ENCODE measurements around the gene SCN3B.

GRCh38 chr11:123677510-123677909 is 23.1 kb upstream of the SCN3B start:
- TF ChIP-seq POLR2A (IDR thresholded peaks at IDR 0.05) (no peak), POLR2AphosphoS5 (IDR thresholded peaks at IDR 0.05) (no peak)
- TF ChIP-seq, protein P1, sequence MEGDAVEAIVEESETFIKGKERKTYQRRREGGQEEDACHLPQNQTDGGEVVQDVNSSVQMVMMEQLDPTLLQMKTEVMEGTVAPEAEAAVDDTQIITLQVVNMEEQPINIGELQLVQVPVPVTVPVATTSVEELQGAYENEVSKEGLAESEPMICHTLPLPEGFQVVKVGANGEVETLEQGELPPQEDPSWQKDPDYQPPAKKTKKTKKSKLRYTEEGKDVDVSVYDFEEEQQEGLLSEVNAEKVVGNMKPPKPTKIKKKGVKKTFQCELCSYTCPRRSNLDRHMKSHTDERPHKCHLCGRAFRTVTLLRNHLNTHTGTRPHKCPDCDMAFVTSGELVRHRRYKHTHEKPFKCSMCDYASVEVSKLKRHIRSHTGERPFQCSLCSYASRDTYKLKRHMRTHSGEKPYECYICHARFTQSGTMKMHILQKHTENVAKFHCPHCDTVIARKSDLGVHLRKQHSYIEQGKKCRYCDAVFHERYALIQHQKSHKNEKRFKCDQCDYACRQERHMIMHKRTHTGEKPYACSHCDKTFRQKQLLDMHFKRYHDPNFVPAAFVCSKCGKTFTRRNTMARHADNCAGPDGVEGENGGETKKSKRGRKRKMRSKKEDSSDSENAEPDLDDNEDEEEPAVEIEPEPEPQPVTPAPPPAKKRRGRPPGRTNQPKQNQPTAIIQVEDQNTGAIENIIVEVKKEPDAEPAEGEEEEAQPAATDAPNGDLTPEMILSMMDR (IDR thresholded peaks at IDR 0.05 in 8 of 11, conservative IDR thresholded peaks at IDR 0.05 in 3 of 11) = no peak
